Psoas muscle (tissue), 8 donors: ENCODE data around the gene LAMC1. TPM values are rescaled to one million over a fixed set of nuclear protein-coding genes. Genes with fewer than 3 reads are reported as not detected.

Experiments
- ATAC-seq, 4 donors: fragments of 200-7000 bp; cut with Tn5 transposase; one replicate each; pipeline ENCODE4 v1.9.1; 2020; ENCODE audit warnings: moderate library complexity in 3 of 4, mild to moderate bottlenecking in 2 of 4
- DNase-seq, 2 donors: peaks; one replicate each; pipeline ENCODE4 v3.0.0-alpha.2; 2020
- H3K27ac ChIP-seq: fragments of 200-600 bp; one replicate; pipeline ENCODE4 v1.8.0; 2022
- H3K27me3 ChIP-seq, 3 donors: fragments of 200-600 bp in 1 of 3; one replicate each; pipeline versions ENCODE4 v1.6.1 to v1.8.0; 2013 to 2022; ENCODE audit warnings: low read length in 2 of 3, mild to moderate bottlenecking in 2 of 3, moderate library complexity in 1 of 3; ENCODE audit not compliant: insufficient read depth in 3 of 3
- H3K36me3 ChIP-seq, 2 donors: fragments of 200-600 bp in 1 of 2; one replicate each; pipeline versions ENCODE4 v1.6.1 to v1.8.0; 2013 to 2022; ENCODE audit warnings: low read depth in 1 of 2, mild to moderate bottlenecking in 1 of 2, moderate library complexity in 1 of 2; ENCODE audit not compliant: insufficient read depth in 1 of 2
- H3K4me1 ChIP-seq: fragments of 200-600 bp; one replicate; pipeline ENCODE4 v1.8.0; 2022
- H3K4me3 ChIP-seq: fragments of 200-600 bp; one replicate; pipeline ENCODE4 v1.8.0; 2022; ENCODE audit warnings: mild to moderate bottlenecking
- H3K9me3 ChIP-seq: fragments of 200-600 bp; one replicate; pipeline ENCODE4 v1.8.0; 2022
- CTCF ChIP-seq: fragments of 200-600 bp; IDR thresholded peaks from one replicate; pipeline ENCODE4 v1.8.0; 2022; ENCODE audit warnings: antibody characterized with exemption
- whole genome bisulfite sequencing, 3 donors: extraction: QIAGEN DNeasy Blood & Tissue Kit; methylation state at CpG; one replicate each; pipeline versions ENCODE4 v1.1.6 to v1.1.7; 2013; 5-methylcytosine and 5-hydroxymethylcytosine counted together
- intact Hi-C, 2 donors: fragments of 100-400 bp; cut with DNase I; formaldehyde crosslinking; loops; one replicate each; pipeline versions ENCODE4 v1.11.0 to v1.14.2; 2022
- polyA plus RNA-seq, 3 donors: library from polyadenylated mRNA; stranded (reverse); fragments of 200-250 nt; gene quantifications; one replicate each; pipeline ENCODE4 v1.2.3, GENCODE V29; 2013
- total RNA-seq, 4 donors: library from RNA; stranded (reverse); fragmentation: NEBNext Ultra II Directional in 2 of 4; extraction: Animal tissue kit (Norgen Biotek cat#: 25700) in 2 of 4; gene quantifications; one replicate each; pipeline versions ENCODE4 v1.2.1 to v1.2.4, GENCODE V29; 2021 to 2023
- donor health status: healthy with polysubstance abuse.
- donor health status: DM: no; HTN: no; CAD: no; lungs with moderate emphysema.
- donor health status: Bipolar disorder and iron deficiency.
- donor health status: healthy.
- donor health status: DM: yes; HTN: yes; CAD: no.
- donor health status: DM: no; HTN: no; CAD: no.
- donor health status: DM: no; HTN: no; CAD: no.
- donor health status: DM: yes; HTN: yes; CAD: no.

Gene LAMC1
- total and polyA plus RNA-seq, 7 donors, result 28.0 to 94.4 (median 71.4) TPM

GRCh38 chr1:183193963-183194525 lies 170.8 kb downstream of the LAMC1 start:
- DNase-seq (no peak), ATAC-seq (no peak)
- Histone ChIP-seq H3K4me3 (no peak overlapping the region), H3K36me3 (no peaks in the 10 kb centered on the region), H3K27ac (no peak overlapping the region), H3K4me1 (no peaks in the 10 kb centered on the region), H3K9me3 (no peaks in the 10 kb centered on the region), H3K27me3 (peaks cover 0 to under 1% (median 0%) of the 10 kb centered on the region in 3 donors)
- WGBS, 3 donors, result 83 to 93% (median 86%) methylated on average over 4 of the region's 4 CpGs
- TF ChIP-seq CTCF, result no peak
- intact Hi-C loops, result no loop called here

GRCh38 chr1:183194527-183195141 lies 171.4 kb downstream of the LAMC1 start:
- peaks cover 0 to 4% (median 0%) of the 10 kb centered on the region in 3 donors for H3K27me3 ChIP-seq
- no peak overlapping the region for H3K4me3 ChIP-seq
- no peak for DNase-seq
- peak in 1 of 4 donors; percentile 10 for ATAC-seq
- no peaks in the 10 kb centered on the region for H3K9me3 ChIP-seq
- H3K27ac ChIP-seq, result no peak overlapping the region
- 61 to 79% (median 64%) methylated on average over 1 of the region's 1 CpG for WGBS, 3 donors
- no peaks in the 10 kb centered on the region for H3K4me1 ChIP-seq
- no peaks in the 10 kb centered on the region for H3K36me3 ChIP-seq
- TF ChIP-seq CTCF, result no peak
- intact Hi-C loops, result no loop called here

- H3K36me3 ChIP-seq, result no peaks in the 10 kb centered on the region
- H3K27ac ChIP-seq, result no peak overlapping the region
- peak in 3 of 4 donors; percentile 38 to 47 (median 39) for ATAC-seq
- no peaks in the 10 kb centered on the region for H3K9me3 ChIP-seq
- WGBS, 3 donors, result 27 to 32% (median 31%) methylated on average over 3 of the region's 3 CpGs
- peaks cover 0 to 7% (median 0%) of the 10 kb centered on the region in 3 donors for H3K27me3 ChIP-seq
- no peak for TF ChIP-seq CTCF
- no peak overlapping the region for H3K4me3 ChIP-seq
- DNase-seq, result no peak
- intact Hi-C loops, result no loop called here
- no peaks in the 10 kb centered on the region for H3K4me1 ChIP-seq
Measured at GRCh38 chr1:183195142-183195574, 171.9 kb downstream of the LAMC1 start.

Other genes with a start within 250 kb of the LAMC1 start
- gene NPL, start 233.6 kb upstream of the LAMC1 start, total RNA-seq, result 1 to 10 TPM; 2.9 to 6.7 (median 5.5) TPM
- 1 to 10 TPM; 2.2 to 4.3 (median 2.7) TPM for gene NPL, start 233.6 kb upstream of the LAMC1 start, polyA plus RNA-seq
- 10 to 100 TPM; 55.9 to 58.7 (median 56.8) TPM for gene DHX9, start 184.1 kb upstream of the LAMC1 start, total RNA-seq
- gene DHX9, start 184.1 kb upstream of the LAMC1 start, polyA plus RNA-seq, result 10 to 100 TPM; 31.8 to 60.3 (median 49.5) TPM
- gene SHCBP1L, start 70.3 kb upstream of the LAMC1 start, total RNA-seq, result not detected
- not detected for gene SHCBP1L, start 70.3 kb upstream of the LAMC1 start, polyA plus RNA-seq
- 1 to 10 TPM in 1 of 4 donors, under 1 TPM in 3; 0.25 to 1.2 (median 0.76) TPM for gene LAMC2, start 162.8 kb downstream of the LAMC1 start, total RNA-seq
- gene LAMC2, start 162.8 kb downstream of the LAMC1 start, polyA plus RNA-seq, result 1 to 10 TPM in 2 of 3 donors, under 1 TPM in 1; 0.99 to 1.3 (median 1.3) TPM